Measurements from ENCODE around the gene BBS1. TPM values are rescaled to one million over a fixed set of nuclear protein-coding genes. Genes with fewer than 3 reads are reported as not detected.
"Not testable (repeated sequence)": the region's sequence is repeated elsewhere in the genome, so short reads cannot be mapped to it uniquely, and the experiment has no call there.

The BBS1 gene
- total RNA-seq, 1 experiment from 2014 or later = 29.8 TPM

- H4K20me1 ChIP-seq (ENCODE audit: insufficient read depth); RAD21 ChIA-PET (ENCODE audit: low non-redundant PET in 1 of 2, low total read pairs in 2 of 2, uncharacterized antibody in 2 of 2, unreplicated experiment in 2 of 2); H2AFZ ChIP-seq (ENCODE audit: low read depth, low read length, poor library complexity, severe bottlenecking); H3K36me3 ChIP-seq (ENCODE audit: control insufficient read depth in 1 of 2, insufficient read depth in 2 of 2, low read length in 2 of 2); H3K79me2 ChIP-seq (ENCODE audit: insufficient read depth, low read length); H3K9me3 ChIP-seq (ENCODE audit: control insufficient read depth in 1 of 2, insufficient read depth in 1 of 2, low read depth in 1 of 2, low read length in 2 of 2); H3K4me1 ChIP-seq (ENCODE audit: control insufficient read depth in 1 of 2, insufficient read depth in 2 of 2, low read length in 2 of 2); DNase-seq (ENCODE audit: low read depth, low spot score); BruUV-seq (replicated peaks); POLR2A ChIA-PET; H3K27me3 ChIP-seq (ENCODE audit: insufficient read depth, low read length); H3K4me3 ChIP-seq (replicated peaks in 1 of 2; ENCODE audit: low read depth in 1 of 2, low read length in 2 of 2); H3K4me2 ChIP-seq (ENCODE audit: low read length); intact Hi-C loops (cut with micrococcal nuclease); ATAC-seq; H3K9me2 ChIP-seq (ENCODE audit: insufficient read depth); H3K27ac ChIP-seq (ENCODE audit: low read depth, low read length); H3K9ac ChIP-seq (ENCODE audit: low read length); CTCF ChIA-PET: not testable (repeated sequence)
Observed at GRCh38 chr11:66540598-66540997, 30.2 kb downstream of the BBS1 start.

- H3K4me3 ChIP-seq (replicated peaks in 1 of 2; ENCODE audit: low read depth in 1 of 2, low read length in 2 of 2) = no peak overlapping the region
- ATAC-seq (no peak), DNase-seq (ENCODE audit: low read depth, low spot score) (no peak)
- peaks cover 0 to 12% of the 10 kb centered on the region in 2 experiments; a peak in 2 of 4 replicates for H3K4me1 ChIP-seq (ENCODE audit: control insufficient read depth in 1 of 2, insufficient read depth in 2 of 2, low read length in 2 of 2)
- intact Hi-C loops (cut with micrococcal nuclease) = no loop called here
- no peaks in the 10 kb centered on the region for H3K27me3 ChIP-seq (ENCODE audit: insufficient read depth, low read length)
- no peak overlapping the region for H3K4me2 ChIP-seq (ENCODE audit: low read length)
- RAD21 ChIA-PET (ENCODE audit: low non-redundant PET in 1 of 2, low total read pairs in 2 of 2, uncharacterized antibody in 2 of 2, unreplicated experiment in 2 of 2) = no interaction called here
- H3K79me2 ChIP-seq (ENCODE audit: insufficient read depth, low read length) = no peaks in the 10 kb centered on the region
- no peaks in the 10 kb centered on the region for H3K9me3 ChIP-seq (ENCODE audit: control insufficient read depth in 1 of 2, insufficient read depth in 1 of 2, low read depth in 1 of 2, low read length in 2 of 2)
- no peaks in the 10 kb centered on the region for H4K20me1 ChIP-seq (ENCODE audit: insufficient read depth)
- H3K9me2 ChIP-seq (ENCODE audit: insufficient read depth) = no peaks in the 10 kb centered on the region
- POLR2A ChIA-PET = no interaction called here
- no peak overlapping the region for H3K9ac ChIP-seq (ENCODE audit: low read length)
- no peak for TF ChIP-seq FOSL1 (IDR thresholded peaks at IDR 0.05; ENCODE audit: low read depth)
- TF ChIP-seq, protein P1, sequence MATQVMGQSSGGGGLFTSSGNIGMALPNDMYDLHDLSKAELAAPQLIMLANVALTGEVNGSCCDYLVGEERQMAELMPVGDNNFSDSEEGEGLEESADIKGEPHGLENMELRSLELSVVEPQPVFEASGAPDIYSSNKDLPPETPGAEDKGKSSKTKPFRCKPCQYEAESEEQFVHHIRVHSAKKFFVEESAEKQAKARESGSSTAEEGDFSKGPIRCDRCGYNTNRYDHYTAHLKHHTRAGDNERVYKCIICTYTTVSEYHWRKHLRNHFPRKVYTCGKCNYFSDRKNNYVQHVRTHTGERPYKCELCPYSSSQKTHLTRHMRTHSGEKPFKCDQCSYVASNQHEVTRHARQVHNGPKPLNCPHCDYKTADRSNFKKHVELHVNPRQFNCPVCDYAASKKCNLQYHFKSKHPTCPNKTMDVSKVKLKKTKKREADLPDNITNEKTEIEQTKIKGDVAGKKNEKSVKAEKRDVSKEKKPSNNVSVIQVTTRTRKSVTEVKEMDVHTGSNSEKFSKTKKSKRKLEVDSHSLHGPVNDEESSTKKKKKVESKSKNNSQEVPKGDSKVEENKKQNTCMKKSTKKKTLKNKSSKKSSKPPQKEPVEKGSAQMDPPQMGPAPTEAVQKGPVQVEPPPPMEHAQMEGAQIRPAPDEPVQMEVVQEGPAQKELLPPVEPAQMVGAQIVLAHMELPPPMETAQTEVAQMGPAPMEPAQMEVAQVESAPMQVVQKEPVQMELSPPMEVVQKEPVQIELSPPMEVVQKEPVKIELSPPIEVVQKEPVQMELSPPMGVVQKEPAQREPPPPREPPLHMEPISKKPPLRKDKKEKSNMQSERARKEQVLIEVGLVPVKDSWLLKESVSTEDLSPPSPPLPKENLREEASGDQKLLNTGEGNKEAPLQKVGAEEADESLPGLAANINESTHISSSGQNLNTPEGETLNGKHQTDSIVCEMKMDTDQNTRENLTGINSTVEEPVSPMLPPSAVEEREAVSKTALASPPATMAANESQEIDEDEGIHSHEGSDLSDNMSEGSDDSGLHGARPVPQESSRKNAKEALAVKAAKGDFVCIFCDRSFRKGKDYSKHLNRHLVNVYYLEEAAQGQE (IDR thresholded peaks at IDR 0.05; ENCODE audit: low read depth) = no peak
- no peak overlapping the region for H3K27ac ChIP-seq (ENCODE audit: low read depth, low read length)
- no peak overlapping the region for H2AFZ ChIP-seq (ENCODE audit: low read depth, low read length, poor library complexity, severe bottlenecking)
- H3K36me3 ChIP-seq (ENCODE audit: control insufficient read depth in 1 of 2, insufficient read depth in 2 of 2, low read length in 2 of 2) = no peaks in the 10 kb centered on the region
- CTCF ChIA-PET = no interaction called here
- BruUV-seq (replicated peaks) = no TSS peak
Observed at GRCh38 chr11:66541892-66542291, 31.5 kb downstream of the BBS1 start.
